Posterior cingulate gyrus (tissue), 11 donors: ENCODE measurements around the gene CD1C.
"Not testable (repeated sequence)": the region's sequence is repeated elsewhere in the genome, so short reads cannot be mapped to it uniquely, and the experiment has no call there.

Experiments
- DNase-seq, 10 donors: peaks; one replicate each; pipeline versions ENCODE4 v3.0.0 to v3.0.0-alpha.2; 2020 to 2021; ENCODE audit warnings: mixed read lengths in 3 of 10
- intact Hi-C: fragments of 100-400 bp; cut with DNase I; formaldehyde crosslinking; loops from one replicate; pipeline ENCODE4 v1.15.1; 2023

Gene CD1C

DNA sequence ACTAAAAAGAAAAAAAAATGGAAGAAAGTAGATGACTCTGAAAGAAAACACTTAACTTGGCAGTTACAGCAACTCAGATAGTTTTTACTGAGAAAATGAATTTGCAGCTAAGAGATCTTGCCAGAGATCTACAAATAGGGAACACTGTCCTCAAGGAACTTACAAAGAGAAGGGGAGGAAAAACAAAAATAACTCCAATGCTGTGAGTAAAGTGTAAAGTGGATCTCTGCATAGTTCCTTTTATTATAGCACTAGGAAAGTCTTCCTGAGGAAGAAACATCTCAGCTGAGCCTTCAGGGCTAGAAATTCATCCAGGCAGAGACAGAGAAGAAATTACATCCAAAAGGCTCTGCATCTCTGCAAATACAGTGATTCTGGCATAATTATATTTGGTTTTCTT is 37.8 kb downstream of the CD1C start:
- DNase-seq = no peak
- intact Hi-C loops = no loop called here

DNA sequence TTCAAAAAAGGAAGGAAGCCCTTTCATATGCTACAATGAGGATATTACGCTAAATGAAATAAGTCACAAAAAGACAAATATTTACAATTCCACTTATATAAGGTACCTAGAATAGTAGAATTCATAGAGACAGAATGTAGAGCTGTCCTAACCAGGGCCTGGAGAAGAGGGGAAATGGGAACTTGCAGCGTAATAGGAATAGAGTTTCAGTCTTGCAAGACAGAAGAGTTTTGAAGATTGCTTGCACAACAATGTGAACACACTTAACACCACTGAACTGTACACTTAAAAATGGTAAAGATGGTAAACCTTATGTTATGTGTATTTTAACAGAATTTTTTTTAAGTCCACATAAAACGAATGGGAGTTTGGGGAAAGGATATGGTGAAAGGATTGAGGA is 38.7 kb downstream of the CD1C start:
- intact Hi-C loops = no loop called here
- no peak for DNase-seq

DNA sequence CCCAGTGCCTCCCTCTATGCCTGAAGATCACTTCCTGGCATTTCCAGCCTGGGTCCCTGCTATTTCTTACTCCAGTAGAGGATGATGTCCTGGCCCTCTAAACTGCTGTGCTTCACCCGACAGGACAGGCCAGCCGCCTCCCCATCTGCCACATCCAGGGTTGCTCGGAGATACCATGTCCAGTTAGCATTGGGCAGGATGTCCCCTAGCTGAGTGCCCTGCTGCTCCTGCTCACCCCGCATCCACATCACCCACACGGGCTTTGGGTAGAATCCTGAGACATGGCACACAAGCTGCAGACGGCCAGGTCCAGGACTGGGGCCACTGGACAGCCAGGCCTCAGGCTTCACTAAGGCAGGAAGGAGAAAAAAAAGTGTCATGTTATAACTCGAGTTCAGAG is 39.6 kb downstream of the CD1C start:
- intact Hi-C loops = no loop called here
- no peak for DNase-seq

DNA sequence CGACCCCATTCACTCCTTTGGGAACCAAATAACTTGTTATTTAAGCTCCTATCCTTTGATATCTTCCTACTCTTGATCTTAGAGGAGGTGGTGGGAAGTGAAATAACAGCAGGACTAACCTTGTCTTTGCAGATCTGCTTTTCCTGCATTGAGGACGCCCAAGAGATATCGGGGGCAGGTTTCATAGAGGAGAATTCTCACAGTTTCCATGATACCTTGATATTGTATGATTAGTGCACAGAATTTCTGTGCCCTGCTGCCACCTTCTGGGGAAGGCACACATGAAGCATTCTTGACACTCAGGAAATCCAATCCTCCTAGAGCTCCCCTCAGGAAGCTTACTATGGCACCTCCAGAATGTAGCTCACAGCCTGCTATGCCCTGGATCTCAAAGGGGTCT is 40.0 kb downstream of the CD1C start:
- intact Hi-C loops = no loop called here
- no peak for DNase-seq

DNA sequence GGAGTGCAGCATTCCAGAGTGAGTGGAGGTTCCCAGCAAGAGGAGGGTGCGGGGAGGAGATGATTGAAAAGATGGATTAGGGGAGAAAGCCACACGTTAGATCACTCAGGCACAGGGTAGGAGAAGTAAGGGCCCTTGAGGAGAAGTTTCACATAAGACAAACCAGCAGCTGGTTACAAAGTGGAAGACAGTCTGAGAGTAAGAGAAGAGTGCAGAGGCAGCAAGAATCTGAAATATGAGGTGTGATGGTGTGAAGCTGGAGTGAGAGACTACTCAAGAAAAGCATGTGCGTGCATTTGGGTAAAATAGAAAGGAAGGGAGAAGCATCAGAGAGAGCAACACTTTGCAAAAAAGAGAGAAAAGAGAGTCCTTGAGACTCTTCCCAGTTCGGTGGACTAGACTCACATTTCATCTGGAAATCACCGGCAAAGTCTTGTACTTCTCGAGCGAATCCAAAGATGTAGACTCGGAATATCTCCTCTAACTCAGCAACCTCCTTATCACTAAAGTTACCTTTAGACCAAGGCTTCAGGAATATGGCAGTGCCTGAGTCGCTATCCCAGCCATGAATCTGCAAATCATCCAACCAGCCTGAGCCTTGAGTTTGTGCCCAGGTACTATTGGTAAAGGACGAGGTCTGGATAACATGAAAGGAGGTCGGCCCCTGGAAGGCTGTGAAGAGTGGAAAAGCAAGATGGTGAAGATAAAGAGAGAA is 40.8 kb downstream of the CD1C start:
- no peak for DNase-seq
- intact Hi-C loops = no loop called here

DNA sequence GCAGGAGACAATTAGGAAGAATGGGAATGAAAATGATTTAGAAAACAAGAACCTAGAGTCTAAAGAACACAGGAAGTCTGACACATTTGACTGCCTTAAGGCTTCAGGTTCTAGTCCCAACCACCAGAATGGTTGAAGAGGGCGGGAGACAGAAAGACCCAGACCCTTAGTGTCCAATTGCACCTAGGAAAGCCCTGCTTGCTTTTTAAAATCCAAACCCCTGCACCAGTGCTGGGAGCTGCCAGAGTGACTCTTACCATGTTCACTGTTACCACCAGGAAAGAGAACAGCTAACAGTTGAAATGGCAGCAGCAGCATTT is 41.3 kb downstream of the CD1C start:
- intact Hi-C loops = no loop called here
- no peak for DNase-seq

DNA sequence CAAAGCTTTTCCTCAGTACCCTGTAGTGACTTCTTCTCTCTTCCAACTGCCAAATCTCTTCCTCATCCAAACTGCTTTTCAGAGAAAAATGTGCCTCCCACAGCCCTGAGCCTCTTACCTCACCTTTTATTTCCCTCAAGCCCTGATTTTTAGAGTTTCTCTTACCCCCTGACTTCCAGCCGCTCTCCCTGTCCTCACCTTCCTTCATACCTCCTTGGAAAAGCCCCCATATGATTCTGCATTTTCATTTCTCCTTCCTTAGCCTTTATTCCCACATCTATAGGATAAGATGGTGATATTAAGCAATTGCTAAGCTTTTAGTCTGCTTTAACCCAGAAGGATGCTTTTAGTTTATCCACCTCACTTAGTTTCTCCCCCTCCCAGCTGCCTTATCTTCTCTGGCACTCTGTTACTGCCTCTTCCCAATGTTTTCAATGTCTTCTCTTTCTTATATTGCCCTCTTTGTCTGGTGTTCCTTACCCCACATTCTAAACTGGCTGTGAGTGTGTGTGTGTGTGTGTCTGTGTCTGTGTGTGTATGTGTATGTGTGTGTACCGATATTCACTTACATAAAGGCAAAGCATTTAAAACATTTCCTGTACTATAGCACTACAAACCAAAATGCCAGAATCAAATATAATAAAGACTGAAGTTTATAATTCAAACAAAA is 41.9 kb downstream of the CD1C start, which contains the start of gene CD1B:
TSS of gene CD1B (minus strand) at position 51 of the 670 bp plus-strand sequence. CDS start 108 bp downstream, outside the sequence.
- DNase-seq = no peak
- intact Hi-C loops = no loop called here

DNA sequence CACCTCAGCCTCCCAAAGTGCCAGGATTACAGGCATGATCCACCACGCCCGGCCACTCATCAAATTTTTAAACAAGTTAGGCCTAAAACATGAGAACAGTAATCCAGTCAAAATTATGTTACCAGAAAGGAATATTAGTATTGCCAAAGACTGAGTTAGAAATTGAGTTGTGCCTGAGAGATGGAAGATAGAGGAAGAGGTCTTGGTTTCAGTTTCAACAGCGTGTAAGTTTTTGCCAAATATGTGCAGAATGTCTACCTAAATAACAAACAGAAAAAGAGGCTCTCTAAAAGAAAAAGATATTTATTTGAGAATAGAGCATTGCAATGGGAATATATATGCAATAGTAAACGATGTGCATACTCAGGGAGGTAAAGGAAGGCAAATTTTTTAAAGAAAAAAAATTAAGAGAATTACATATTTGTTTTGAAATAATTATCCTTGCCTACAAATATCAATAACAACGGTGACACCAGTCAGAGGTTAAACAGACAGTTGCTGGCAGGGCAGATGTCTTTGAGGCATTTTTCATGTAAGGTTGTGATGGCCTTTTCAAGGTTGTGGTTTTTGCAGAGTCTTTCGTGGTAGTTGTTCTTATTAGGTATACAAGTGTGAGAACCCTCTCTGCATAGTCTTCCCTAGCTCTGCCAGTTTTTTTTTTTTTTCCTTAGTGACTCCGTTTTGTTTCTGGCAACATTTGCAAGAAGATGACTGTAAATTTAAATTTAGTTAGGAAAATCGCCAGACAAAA is 43.9 kb downstream of the CD1C start:
- intact Hi-C loops = no loop called here
- no peak for DNase-seq

DNA sequence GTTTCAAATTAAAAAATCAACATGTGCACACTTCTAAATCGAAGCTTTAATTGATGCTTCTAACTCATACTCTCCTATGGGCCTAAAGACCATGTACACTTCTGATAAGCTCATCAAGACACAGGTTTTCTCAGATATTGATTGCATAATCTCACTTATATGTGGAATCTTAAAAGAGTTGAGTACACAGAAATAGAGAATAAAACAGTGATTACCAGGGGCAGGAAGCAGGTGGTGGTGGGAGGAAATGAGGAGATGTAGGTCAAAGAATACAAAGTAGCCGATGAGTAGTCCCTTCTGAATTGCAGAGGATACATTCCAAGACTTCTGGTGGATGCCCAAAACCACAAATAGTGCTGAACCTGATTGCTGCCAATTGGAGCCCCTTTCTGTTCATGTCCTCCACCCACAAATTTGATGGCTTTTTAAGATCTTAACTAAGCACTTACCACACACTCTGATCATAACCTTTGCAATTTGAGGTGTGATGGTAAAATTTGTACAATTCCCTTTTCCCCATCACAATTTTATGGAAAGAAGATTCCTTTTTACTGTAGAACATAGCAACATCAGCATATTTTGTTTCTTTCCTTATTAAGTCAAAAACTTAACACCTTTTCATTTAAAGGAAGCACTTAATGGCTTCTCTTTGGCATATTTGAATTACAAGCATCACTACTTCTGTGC is 44.9 kb downstream of the CD1C start:
- no peak for DNase-seq
- intact Hi-C loops = no loop called here

DNA sequence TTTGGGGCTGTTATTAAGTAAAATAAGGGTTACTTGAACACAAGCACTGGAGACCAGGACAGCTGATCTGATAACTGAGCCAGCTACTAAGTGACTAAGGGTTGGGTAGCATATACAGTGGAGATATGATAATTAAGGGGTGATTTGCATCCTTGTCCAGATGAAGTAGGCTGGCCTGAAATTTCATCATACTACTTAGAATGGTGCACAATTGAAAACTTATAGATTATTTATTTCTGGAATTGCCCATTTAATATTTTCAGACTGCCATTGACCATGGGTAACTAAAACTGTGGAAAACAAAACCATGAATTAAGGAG is 45.5 kb downstream of the CD1C start:
- intact Hi-C loops = no loop called here
- DNase-seq = no peak

DNA sequence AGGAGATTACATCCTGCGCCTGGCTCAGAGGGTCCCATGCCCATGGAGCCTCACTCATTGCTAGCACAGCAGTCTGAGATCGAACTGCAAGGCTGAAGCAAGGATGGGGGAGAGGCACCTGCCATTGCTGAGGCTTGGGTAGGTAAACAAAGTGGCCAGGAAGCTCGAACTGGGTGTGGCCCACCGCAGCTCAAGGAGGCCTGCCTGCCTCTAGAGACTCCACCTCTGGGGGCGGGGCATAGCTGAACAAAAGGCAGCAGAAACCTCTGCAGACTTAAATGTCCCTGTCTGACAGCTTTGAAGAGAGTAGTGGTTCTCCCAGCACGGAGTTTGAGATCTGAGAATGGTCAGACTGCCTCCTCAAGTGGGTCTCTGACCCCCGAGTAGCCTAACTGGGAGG is 46.7 kb downstream of the CD1C start:
- intact Hi-C loops, DNase-seq: not testable (repeated sequence)
